ENCODE results near the gene DHRS2.
"Not testable (repeated sequence)": the region's sequence is repeated elsewhere in the genome, so short reads cannot be mapped to it uniquely, and the experiment has no call there.

The DHRS2 gene

DNA sequence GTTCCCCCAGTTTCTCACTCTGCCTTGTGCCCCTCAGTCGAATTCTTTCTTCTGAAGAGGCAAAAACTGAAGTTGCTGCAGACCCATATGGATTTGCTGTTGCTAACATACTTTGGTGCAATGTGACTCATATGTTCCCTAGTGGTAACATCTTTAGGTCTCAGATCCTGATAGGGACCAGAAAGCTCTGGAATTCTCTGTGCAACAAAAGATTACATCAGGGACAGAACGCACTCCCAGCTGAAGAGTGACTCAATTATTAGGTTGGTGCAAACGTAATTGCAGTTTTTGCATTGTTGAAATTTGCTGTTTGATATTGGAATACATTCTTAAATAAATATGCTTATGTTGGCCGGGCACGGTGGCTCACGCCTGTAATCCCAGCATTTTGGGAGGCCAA, 8.2 kb upstream of the DHRS2 start:
- H3K9me3 ChIP-seq (ENCODE audit: control insufficient read depth, insufficient read depth, low read length), result peaks cover 12% of the 10 kb centered on the region
- no peaks in the 10 kb centered on the region for H3K27me3 ChIP-seq (ENCODE audit: control insufficient read depth, insufficient read depth, low read length)
- H3K4me3 ChIP-seq (ENCODE audit: low read depth, low read length), result no peak overlapping the region
- H3K9ac ChIP-seq (ENCODE audit: low read depth, low read length), result no peak overlapping the region
- peaks cover 5% of the 10 kb centered on the region for H3K4me1 ChIP-seq (ENCODE audit: control insufficient read depth, insufficient read depth, low read length)
- no peaks in the 10 kb centered on the region for H3K36me3 ChIP-seq (ENCODE audit: control insufficient read depth, insufficient read depth, low read length)

DNA sequence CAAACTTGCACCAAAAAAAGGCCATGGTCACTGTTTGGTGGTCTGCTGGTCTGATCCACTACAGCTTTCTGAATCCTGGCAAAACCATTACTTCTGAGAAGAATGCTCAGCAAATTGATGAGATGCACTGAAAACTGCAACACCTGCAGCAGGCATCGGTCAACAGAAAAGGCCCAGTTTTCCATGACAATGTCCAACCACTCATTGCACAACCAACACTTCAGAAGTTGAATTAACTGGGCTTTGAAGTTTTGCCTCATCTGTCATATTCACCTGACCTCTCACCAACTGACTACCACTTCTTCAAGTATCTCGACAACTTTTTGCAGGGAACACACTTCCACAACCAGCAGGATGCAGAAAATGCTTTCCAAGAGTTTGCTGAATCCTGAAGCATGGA, 7.0 kb upstream of the DHRS2 start:
- H3K9me3 ChIP-seq (ENCODE audit: control insufficient read depth, insufficient read depth, low read length), result peaks cover 10% of the 10 kb centered on the region
- H3K4me3 ChIP-seq (ENCODE audit: low read depth, low read length), result no peak overlapping the region
- no peaks in the 10 kb centered on the region for H3K36me3 ChIP-seq (ENCODE audit: control insufficient read depth, insufficient read depth, low read length)
- H3K4me1 ChIP-seq (ENCODE audit: control insufficient read depth, insufficient read depth, low read length), result peaks cover 7% of the 10 kb centered on the region
- no peaks in the 10 kb centered on the region for H3K27me3 ChIP-seq (ENCODE audit: control insufficient read depth, insufficient read depth, low read length)
- no peak overlapping the region for H3K9ac ChIP-seq (ENCODE audit: low read depth, low read length)

DNA sequence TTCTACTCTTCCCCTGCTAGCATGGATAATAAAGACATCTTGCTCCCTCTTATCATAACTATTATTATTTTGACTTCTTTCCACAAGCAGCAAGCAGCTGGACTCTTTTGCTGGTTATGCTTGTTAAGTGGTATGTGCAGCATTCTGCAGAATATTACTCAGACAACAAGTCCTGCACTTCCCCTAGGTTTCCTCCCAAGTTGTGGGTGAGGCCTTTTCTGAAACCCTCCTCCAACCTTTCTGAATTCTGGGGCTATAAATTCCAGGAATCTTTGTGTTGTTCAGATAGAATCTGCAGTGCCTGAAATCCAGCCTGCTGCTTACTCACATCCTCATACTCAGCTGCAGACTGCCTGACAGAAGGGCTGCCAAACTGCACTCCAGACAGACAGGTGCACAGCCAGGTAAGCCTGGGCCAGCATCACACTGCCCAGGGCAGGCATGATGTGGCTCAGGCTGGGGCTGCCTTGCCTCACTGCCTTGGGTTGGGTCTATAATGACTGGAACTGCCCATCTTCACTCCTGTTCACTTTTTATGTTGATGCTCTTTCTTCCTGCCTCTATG, 6.2 kb upstream of the DHRS2 start:
- Histone ChIP-seq H3K27me3 (ENCODE audit: control insufficient read depth, insufficient read depth, low read length) (no peaks in the 10 kb centered on the region), H3K9me3 (ENCODE audit: control insufficient read depth, insufficient read depth, low read length) (peaks cover 4% of the 10 kb centered on the region), H3K9ac (ENCODE audit: low read depth, low read length) (no peak overlapping the region), H3K36me3 (ENCODE audit: control insufficient read depth, insufficient read depth, low read length) (no peaks in the 10 kb centered on the region), H3K4me3 (ENCODE audit: low read depth, low read length) (no peak overlapping the region), H3K4me1 (ENCODE audit: control insufficient read depth, insufficient read depth, low read length) (peaks cover 7% of the 10 kb centered on the region)

DNA sequence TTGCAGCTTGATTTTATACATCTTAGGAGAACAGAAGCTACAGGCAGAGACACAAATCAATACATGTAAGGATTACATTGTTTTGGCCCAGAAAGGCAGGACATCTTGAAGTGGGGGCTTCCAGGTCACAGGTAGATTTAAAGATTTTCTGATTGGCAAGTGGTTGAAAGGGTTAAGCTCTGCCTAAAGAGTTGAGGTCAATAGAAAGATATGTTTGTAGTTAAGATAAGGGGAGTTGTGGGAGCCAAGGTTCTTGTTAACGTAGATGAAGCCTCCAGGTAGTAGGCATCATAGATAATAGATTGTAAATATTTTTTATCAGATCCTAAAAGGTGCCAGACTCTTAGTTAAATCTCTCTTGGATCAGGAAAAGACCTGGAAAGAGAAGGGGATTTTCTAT, 5.5 kb upstream of the DHRS2 start:
- Histone ChIP-seq H3K27me3 (ENCODE audit: control insufficient read depth, insufficient read depth, low read length) (no peaks in the 10 kb centered on the region), H3K9me3 (ENCODE audit: control insufficient read depth, insufficient read depth, low read length) (no peaks in the 10 kb centered on the region), H3K9ac (ENCODE audit: low read depth, low read length) (no peak overlapping the region), H3K36me3 (ENCODE audit: control insufficient read depth, insufficient read depth, low read length) (no peaks in the 10 kb centered on the region), H3K4me1 (ENCODE audit: control insufficient read depth, insufficient read depth, low read length) (peaks cover 7% of the 10 kb centered on the region), H3K4me3 (ENCODE audit: low read depth, low read length) (no peak overlapping the region)

DNA sequence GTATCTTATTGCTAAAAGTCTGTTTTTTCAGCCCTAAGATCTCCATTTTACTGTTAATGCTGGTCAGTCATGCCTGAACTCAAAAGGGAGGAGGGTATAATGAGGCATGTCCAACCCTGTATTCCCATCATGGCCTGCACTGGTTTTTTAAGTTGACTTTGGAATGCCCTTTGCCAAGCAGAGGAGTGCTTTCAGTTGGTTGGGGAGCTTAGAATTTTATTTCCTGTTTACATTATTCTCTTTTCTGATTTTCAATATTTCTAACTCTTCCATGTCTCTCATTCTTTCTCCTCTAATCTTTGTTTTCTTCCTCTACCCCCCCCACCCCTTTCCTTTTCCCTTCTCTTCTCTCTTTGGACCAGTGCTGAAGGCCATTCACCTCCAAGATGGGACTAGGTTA, 4.9 kb upstream of the DHRS2 start:
- peaks cover 7% of the 10 kb centered on the region for H3K4me1 ChIP-seq (ENCODE audit: control insufficient read depth, insufficient read depth, low read length)
- H3K4me3 ChIP-seq (ENCODE audit: low read depth, low read length), result no peak overlapping the region
- no peaks in the 10 kb centered on the region for H3K36me3 ChIP-seq (ENCODE audit: control insufficient read depth, insufficient read depth, low read length)
- H3K9ac ChIP-seq (ENCODE audit: low read depth, low read length), result no peak overlapping the region
- H3K27me3 ChIP-seq (ENCODE audit: control insufficient read depth, insufficient read depth, low read length), result no peaks in the 10 kb centered on the region
- no peaks in the 10 kb centered on the region for H3K9me3 ChIP-seq (ENCODE audit: control insufficient read depth, insufficient read depth, low read length)

DNA sequence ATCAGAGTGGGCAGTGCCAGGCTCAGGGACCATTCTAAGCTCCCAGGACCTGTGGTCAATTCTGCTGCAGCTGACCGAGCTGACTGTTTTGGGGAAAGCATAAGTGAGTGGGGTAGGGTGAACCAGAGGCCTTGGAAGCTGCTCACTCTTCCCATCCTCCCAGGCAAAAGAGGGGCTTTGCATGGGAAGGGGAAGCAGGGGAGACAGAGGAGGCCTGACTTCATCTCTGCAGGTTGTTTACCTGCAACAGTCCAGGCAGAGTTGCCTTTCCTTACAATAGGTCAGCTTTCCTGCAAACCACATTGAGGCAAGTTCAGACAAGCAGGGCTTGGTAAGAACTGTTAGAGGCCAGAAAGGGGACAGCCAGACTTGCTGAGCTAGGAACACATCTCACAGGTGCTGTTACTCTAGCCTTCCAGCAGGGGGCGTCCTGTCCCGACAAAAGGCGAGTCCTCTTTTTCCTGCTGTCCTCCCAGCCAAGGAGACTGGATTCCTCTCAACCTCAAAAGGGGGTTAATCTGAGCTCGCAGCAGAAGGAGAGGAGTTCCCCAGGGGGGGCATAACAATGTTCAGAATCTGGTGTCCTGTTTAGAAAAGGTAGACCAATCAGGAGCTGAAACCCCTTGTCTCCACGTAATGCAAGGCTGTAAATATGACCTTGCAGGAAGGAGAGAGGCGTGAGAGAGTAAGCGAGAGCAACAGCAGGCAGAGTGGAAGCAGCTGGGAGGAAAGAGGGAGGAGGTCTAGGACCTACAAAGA, 4.3 kb upstream of the DHRS2 start:
- no peaks in the 10 kb centered on the region for H3K9me3 ChIP-seq (ENCODE audit: control insufficient read depth, insufficient read depth, low read length)
- H3K4me1 ChIP-seq (ENCODE audit: control insufficient read depth, insufficient read depth, low read length), result peaks cover 7% of the 10 kb centered on the region
- no peaks in the 10 kb centered on the region for H3K27me3 ChIP-seq (ENCODE audit: control insufficient read depth, insufficient read depth, low read length)
- H3K36me3 ChIP-seq (ENCODE audit: control insufficient read depth, insufficient read depth, low read length), result no peaks in the 10 kb centered on the region
- no peak overlapping the region for H3K4me3 ChIP-seq (ENCODE audit: low read depth, low read length)
- H3K9ac ChIP-seq (ENCODE audit: low read depth, low read length), result no peak overlapping the region

DNA sequence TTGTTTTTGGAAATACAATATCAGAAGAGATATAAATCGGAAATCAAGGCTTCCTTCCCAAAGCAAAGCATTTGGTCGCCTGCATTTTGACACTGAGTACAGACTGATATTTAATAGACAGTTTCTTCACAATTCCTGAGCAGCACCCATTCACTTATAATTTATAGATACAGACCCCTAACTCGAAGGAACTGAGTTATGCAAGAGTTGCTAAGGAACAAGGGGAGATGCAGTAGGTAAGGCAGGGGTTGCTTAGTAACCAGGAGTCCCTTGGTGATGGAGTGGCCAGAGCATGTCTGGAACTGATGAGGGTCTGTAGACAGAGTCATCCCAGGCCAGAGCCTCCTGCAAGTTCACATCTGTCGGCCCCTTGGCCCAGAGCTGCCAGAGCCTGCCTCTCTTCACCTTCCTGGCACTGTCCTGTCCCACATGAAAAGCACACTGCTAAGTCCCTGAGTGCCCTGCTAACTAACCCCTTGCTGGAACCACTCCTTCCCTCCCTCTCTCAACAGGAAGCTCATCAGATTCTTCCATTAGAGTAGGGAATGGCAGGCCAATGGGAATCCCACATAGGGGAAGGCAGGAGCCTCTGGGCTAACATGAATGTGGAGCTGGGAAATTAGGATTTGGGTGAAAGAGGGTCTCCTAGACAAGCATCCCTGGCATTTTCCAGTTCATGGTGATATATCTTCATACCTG, 3.6 kb upstream of the DHRS2 start:
- H3K4me1 ChIP-seq (ENCODE audit: control insufficient read depth, insufficient read depth, low read length), result peaks cover 7% of the 10 kb centered on the region
- H3K9me3 ChIP-seq (ENCODE audit: control insufficient read depth, insufficient read depth, low read length), result no peaks in the 10 kb centered on the region
- H3K4me3 ChIP-seq (ENCODE audit: low read depth, low read length), result no peak overlapping the region
- H3K36me3 ChIP-seq (ENCODE audit: control insufficient read depth, insufficient read depth, low read length), result no peaks in the 10 kb centered on the region
- no peaks in the 10 kb centered on the region for H3K27me3 ChIP-seq (ENCODE audit: control insufficient read depth, insufficient read depth, low read length)
- no peak overlapping the region for H3K9ac ChIP-seq (ENCODE audit: low read depth, low read length)

DNA sequence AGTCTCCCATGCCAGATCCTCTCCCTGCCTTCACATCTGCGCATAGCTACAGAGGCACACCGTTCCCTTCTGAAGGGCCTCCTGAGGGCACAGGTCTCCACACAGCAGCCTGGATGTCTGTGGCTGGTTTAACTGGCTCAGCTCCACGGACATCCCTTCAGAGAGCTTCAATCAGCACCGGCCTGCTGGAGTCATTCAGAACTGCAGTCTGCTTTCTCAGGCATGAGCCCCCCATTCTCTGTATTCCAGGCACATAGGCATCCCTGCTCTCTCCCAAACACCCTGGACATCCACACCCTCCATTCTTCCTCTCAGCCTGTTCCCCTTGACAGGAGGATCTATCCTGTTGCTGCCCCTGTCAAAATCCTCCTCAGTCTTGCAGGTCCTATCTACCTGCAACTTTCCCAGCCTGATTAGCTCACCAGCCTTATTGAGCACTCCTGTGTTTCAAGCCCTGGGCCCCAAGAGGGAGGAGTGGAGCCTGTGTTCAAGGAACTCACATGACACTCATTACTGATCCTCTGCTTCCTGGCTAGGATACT, 2.9 kb upstream of the DHRS2 start:
- H3K9me3 ChIP-seq (ENCODE audit: control insufficient read depth, insufficient read depth, low read length), result no peaks in the 10 kb centered on the region
- no peaks in the 10 kb centered on the region for H3K36me3 ChIP-seq (ENCODE audit: control insufficient read depth, insufficient read depth, low read length)
- H3K4me1 ChIP-seq (ENCODE audit: control insufficient read depth, insufficient read depth, low read length), result peaks cover 7% of the 10 kb centered on the region
- H3K9ac ChIP-seq (ENCODE audit: low read depth, low read length), result no peak overlapping the region
- H3K4me3 ChIP-seq (ENCODE audit: low read depth, low read length), result no peak overlapping the region
- H3K27me3 ChIP-seq (ENCODE audit: control insufficient read depth, insufficient read depth, low read length), result no peaks in the 10 kb centered on the region

DNA sequence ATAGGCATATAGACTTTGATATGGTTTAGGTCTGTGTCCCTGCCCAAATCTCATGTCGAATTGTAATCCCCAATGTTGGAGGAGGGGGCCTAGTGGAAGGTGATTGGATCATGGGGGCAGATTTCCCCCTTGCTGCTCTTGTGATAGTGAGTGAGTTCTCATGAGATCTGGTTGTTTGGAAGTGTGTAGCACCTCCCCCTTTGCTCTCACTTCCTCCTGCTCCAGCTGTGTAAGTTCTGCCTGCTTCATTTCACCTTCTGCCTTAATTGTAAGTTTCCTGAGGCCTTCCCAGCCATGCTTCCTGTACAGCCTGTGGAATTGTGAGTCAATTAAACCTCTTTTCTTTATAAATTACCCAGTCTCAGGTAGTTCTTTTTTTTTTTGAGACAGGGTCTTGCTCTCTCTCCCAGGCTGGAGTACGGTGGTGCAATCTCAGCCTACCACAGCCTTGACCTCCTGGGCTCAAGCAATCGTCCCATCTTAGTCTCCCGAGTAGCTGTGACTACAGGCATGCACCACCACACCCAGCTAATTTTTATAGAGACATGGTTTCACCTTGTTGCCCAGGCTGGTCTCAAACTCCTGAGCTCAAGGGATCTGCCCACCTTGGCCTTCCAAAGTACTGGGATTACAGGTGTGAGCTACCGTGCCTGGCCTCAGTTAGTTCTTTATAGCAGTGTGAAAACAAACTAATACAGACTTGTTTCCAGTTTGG, 1.3 kb upstream of the DHRS2 start:
- not testable (repeated sequence) for H3K36me3 ChIP-seq (ENCODE audit: control insufficient read depth, insufficient read depth, low read length); H3K4me3 ChIP-seq (ENCODE audit: low read depth, low read length); H3K27me3 ChIP-seq (ENCODE audit: control insufficient read depth, insufficient read depth, low read length); H3K4me1 ChIP-seq (ENCODE audit: control insufficient read depth, insufficient read depth, low read length); H3K9ac ChIP-seq (ENCODE audit: low read depth, low read length); H3K9me3 ChIP-seq (ENCODE audit: control insufficient read depth, insufficient read depth, low read length)

DNA sequence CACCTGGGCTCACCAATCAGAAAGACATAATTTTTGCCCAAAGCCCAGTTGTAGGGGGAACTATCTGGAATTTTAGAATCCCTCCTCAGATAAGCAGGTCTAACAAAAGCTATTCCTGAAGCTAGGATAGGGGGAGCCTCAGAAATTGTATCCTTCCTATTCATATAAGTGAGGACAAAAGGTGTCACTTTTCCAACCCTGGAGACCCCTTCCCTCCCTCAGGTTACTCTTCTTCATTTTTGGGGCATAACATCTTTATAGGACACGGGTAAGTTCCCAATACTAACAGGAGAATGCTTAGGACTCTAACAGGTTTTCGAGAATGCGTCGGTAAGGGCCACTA, 1.1 kb downstream of the DHRS2 start:
- not testable (repeated sequence) for H3K9ac ChIP-seq (ENCODE audit: low read depth, low read length); H3K27me3 ChIP-seq (ENCODE audit: control insufficient read depth, insufficient read depth, low read length); H3K36me3 ChIP-seq (ENCODE audit: control insufficient read depth, insufficient read depth, low read length); H3K9me3 ChIP-seq (ENCODE audit: control insufficient read depth, insufficient read depth, low read length); H3K4me3 ChIP-seq (ENCODE audit: low read depth, low read length)
- H3K4me1 ChIP-seq (ENCODE audit: control insufficient read depth, insufficient read depth, low read length), result peaks cover 10% of the 10 kb centered on the region

DNA sequence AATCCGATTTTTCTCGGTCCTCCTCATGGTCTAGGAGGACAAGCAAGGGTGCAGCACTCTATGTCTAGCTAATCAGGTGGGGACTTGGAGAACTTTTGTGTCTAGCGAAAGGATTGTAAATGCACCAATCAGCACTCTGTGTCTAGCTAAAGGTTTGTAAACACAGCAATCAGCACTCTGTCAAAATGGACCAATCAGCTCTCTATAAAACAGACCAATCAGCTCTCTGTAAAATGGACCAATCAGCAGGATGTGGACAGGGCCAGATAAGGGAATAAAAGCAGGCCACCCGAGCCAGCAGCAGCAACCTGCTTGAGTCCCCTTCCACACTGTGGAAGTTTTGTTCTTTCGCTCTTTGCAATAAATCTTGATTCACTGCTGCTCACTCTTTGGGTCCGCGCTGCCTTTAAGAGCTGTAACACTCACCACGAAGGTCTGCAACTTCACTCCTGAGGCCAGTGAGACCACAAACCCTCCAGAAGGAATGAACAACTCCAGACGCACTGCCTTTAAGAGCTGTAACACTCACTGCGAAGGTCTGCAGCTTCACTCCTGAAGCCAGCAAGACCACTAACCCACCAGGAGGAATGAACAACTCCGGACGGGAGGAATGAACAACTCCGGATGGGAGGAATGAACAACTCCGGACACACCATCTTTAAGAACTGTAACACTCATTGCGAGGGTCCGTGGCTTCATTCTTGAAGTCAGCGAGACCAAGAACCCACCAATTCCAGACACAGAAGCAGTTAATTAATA, 1.7 kb downstream of the DHRS2 start:
- not testable (repeated sequence) for H3K4me3 ChIP-seq (ENCODE audit: low read depth, low read length); H3K4me1 ChIP-seq (ENCODE audit: control insufficient read depth, insufficient read depth, low read length); H3K27me3 ChIP-seq (ENCODE audit: control insufficient read depth, insufficient read depth, low read length); H3K9ac ChIP-seq (ENCODE audit: low read depth, low read length); H3K36me3 ChIP-seq (ENCODE audit: control insufficient read depth, insufficient read depth, low read length); H3K9me3 ChIP-seq (ENCODE audit: control insufficient read depth, insufficient read depth, low read length)
